ENCODE measurements around the gene IP6K2. TPM values are rescaled to one million over a fixed set of nuclear protein-coding genes. Genes with fewer than 3 reads are reported as not detected.

IP6K2 gene
- polyA plus RNA-seq, 1 donor = 176 TPM

GRCh38 chr3:48708481-48708889 lies 8.5 kb downstream of the IP6K2 start:
- no peaks in the 10 kb centered on the region for H3K27me3 ChIP-seq (ENCODE audit: control insufficient read depth, insufficient read depth, low read length)
- H3K4me3 ChIP-seq (ENCODE audit: low read length) = no peak overlapping the region
- peaks cover 63% of the 10 kb centered on the region for H3K36me3 ChIP-seq (ENCODE audit: control insufficient read depth, insufficient read depth, low read length)
- DNase-seq = no peak
- H3K9me3 ChIP-seq (ENCODE audit: control insufficient read depth, low read depth, low read length) = no peaks in the 10 kb centered on the region
- WGBS (ENCODE audit: insufficient coverage, low lambda C conversion rate) = no CpG with 5 or more reads among the region's 2 CpGs
- no peak overlapping the region for H3K27ac ChIP-seq (ENCODE audit: low read length)
- peaks cover 2% of the 10 kb centered on the region for H3K4me1 ChIP-seq (ENCODE audit: control insufficient read depth, insufficient read depth, low read length)

DNA sequence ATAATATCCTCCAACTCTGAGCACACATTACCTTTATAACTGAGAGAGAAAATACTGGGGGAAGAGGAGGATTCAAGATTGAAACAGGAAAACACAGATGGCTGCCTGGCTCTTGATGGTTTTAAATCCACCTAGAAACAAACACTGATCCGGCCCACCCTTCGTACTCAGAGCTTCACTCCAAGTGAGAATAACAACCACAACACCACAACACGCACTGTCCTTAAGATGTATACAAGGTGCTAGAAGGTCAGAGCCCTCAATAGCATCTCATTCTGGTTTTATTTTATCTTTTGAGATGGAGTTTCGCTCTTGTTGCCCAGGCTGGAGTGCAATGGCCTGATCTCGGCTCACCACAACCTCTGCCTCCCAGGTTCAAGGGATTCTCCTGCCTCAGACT lies 9.9 kb downstream of the IP6K2 start:
- Histone ChIP-seq H3K9me3 (ENCODE audit: control insufficient read depth, low read depth, low read length) (no peaks in the 10 kb centered on the region), H3K4me3 (ENCODE audit: low read length) (no peak overlapping the region), H3K27ac (ENCODE audit: low read length) (no peak overlapping the region), H3K4me1 (ENCODE audit: control insufficient read depth, insufficient read depth, low read length) (peaks cover 2% of the 10 kb centered on the region), H3K27me3 (ENCODE audit: control insufficient read depth, insufficient read depth, low read length) (no peaks in the 10 kb centered on the region), H3K36me3 (ENCODE audit: control insufficient read depth, insufficient read depth, low read length) (peaks cover 57% of the 10 kb centered on the region)
- no CpG with 5 or more reads among the region's 5 CpGs for WGBS (ENCODE audit: insufficient coverage, low lambda C conversion rate)
- no peak for DNase-seq

DNA sequence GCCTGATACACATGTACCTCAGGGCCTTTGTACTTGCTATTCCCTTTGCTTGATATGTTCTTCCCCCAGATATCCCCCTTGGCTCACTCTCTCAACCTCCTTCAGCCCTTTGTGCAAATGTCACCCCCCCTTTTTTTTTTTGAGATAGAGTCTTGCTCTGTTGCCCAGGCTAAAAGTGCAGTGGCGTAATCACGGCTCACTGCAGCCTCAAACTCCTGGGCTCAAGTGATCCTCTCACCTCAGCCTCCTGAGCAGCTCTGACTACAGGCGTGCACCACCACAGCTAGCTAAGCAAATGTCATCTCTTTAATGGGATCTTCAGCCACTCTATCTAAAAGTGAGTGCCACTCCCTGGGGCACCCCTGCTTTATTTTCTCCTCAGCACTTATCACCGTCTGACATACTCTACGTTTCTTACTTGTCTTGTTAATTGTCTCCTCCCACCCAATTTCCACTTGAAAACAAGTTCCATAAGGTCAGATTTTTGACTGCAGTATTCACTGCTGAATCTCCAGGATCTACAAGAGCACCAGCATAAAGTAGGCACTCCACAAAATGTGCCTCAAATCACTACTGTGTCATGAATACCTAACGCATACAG lies 14.6 kb downstream of the IP6K2 start:
- Histone ChIP-seq H3K4me1 (ENCODE audit: control insufficient read depth, insufficient read depth, low read length) (no peaks in the 10 kb centered on the region), H3K36me3 (ENCODE audit: control insufficient read depth, insufficient read depth, low read length) (peaks cover 60% of the 10 kb centered on the region)
- WGBS (ENCODE audit: insufficient coverage, low lambda C conversion rate) = 50% methylated on average over 2 of the region's 6 CpGs

GRCh38 chr3:48700731-48701405 lies 16.2 kb downstream of the IP6K2 start:
- no peak for DNase-seq
- no CpG with 5 or more reads among the region's 11 CpGs for WGBS (ENCODE audit: insufficient coverage, low lambda C conversion rate)
- Histone ChIP-seq H3K27ac (ENCODE audit: low read length) (no peak overlapping the region), H3K9me3 (ENCODE audit: control insufficient read depth, low read depth, low read length) (no peaks in the 10 kb centered on the region), H3K4me3 (ENCODE audit: low read length) (no peak overlapping the region), H3K4me1 (ENCODE audit: control insufficient read depth, insufficient read depth, low read length) (no peaks in the 10 kb centered on the region), H3K36me3 (ENCODE audit: control insufficient read depth, insufficient read depth, low read length) (peaks cover 54% of the 10 kb centered on the region), H3K27me3 (ENCODE audit: control insufficient read depth, insufficient read depth, low read length) (no peaks in the 10 kb centered on the region)

More for the DNA sequence above, 14.6 kb downstream of the IP6K2 start:
- DNase-seq = no peak
- H3K27me3 ChIP-seq (ENCODE audit: control insufficient read depth, insufficient read depth, low read length) = no peaks in the 10 kb centered on the region
- no peaks in the 10 kb centered on the region for H3K9me3 ChIP-seq (ENCODE audit: control insufficient read depth, low read depth, low read length)
- no peak overlapping the region for H3K4me3 ChIP-seq (ENCODE audit: low read length)
- H3K27ac ChIP-seq (ENCODE audit: low read length) = no peak overlapping the region

GRCh38 chr3:48698891-48699290 lies 18.1 kb downstream of the IP6K2 start:
- Histone ChIP-seq H3K4me1 (ENCODE audit: control insufficient read depth, insufficient read depth, low read length) (peaks cover 6% of the 10 kb centered on the region), H3K36me3 (ENCODE audit: control insufficient read depth, insufficient read depth, low read length) (peaks cover 64% of the 10 kb centered on the region), H3K27me3 (ENCODE audit: control insufficient read depth, insufficient read depth, low read length) (no peaks in the 10 kb centered on the region), H3K27ac (ENCODE audit: low read length) (no peak overlapping the region), H3K4me3 (ENCODE audit: low read length) (no peak overlapping the region), H3K9me3 (ENCODE audit: control insufficient read depth, low read depth, low read length) (no peaks in the 10 kb centered on the region)
- DNase-seq = no peak
- WGBS (ENCODE audit: insufficient coverage, low lambda C conversion rate) = no CpG with 5 or more reads among the region's 8 CpGs

DNA sequence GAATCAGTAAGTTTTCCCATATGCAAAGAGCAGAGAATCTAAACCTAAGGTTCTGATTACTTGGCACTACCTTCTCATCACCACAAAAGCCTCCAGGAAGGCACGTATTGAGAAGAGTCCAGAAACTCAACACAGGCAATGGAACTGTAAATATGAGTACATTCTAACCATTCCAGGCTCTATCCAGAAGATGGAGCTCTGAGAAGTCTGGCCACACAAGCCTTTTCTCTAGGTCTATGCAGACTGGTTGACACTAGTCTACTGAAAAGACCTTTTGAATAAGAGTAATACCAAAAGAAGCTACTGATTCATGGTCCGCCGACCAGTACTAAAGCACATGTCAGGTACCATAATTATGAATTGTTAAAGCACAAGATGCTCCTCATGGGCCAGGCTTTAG lies 19.1 kb downstream of the IP6K2 start:
- no peak overlapping the region for H3K27ac ChIP-seq (ENCODE audit: low read length)
- H3K27me3 ChIP-seq (ENCODE audit: control insufficient read depth, insufficient read depth, low read length) = no peaks in the 10 kb centered on the region
- H3K9me3 ChIP-seq (ENCODE audit: control insufficient read depth, low read depth, low read length) = no peaks in the 10 kb centered on the region
- no peak for DNase-seq
- H3K4me3 ChIP-seq (ENCODE audit: low read length) = no peak overlapping the region
- peaks cover 73% of the 10 kb centered on the region for H3K36me3 ChIP-seq (ENCODE audit: control insufficient read depth, insufficient read depth, low read length)
- no CpG with 5 or more reads among the region's 3 CpGs for WGBS (ENCODE audit: insufficient coverage, low lambda C conversion rate)
- peaks cover 6% of the 10 kb centered on the region for H3K4me1 ChIP-seq (ENCODE audit: control insufficient read depth, insufficient read depth, low read length)

GRCh38 chr3:48696601-48697000 lies 20.4 kb downstream of the IP6K2 start:
- Histone ChIP-seq H3K27me3 (ENCODE audit: control insufficient read depth, insufficient read depth, low read length) (no peaks in the 10 kb centered on the region), H3K4me1 (ENCODE audit: control insufficient read depth, insufficient read depth, low read length) (peaks cover 6% of the 10 kb centered on the region), H3K36me3 (ENCODE audit: control insufficient read depth, insufficient read depth, low read length) (peaks cover 81% of the 10 kb centered on the region), H3K27ac (ENCODE audit: low read length) (no peak overlapping the region), H3K9me3 (ENCODE audit: control insufficient read depth, low read depth, low read length) (no peaks in the 10 kb centered on the region), H3K4me3 (ENCODE audit: low read length) (no peak overlapping the region)
- DNase-seq = no peak

DNA sequence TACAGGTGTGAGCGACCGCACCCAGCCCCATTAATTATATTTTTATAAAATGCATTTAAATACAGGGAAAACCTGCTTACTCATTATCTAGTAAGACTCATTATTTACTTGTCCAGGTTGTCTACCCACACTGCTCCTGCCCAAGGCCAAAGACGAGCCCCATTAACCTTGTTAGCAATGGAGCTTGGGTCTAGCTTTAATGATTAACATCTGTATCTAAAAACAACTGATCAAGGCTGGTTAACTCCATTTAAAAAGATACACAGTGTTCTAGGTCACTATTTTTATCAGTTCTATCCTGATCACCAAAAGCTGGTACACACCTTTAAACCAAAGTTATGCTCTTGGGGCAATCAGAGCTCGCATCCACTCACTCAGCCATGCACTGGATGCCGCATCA lies 20.9 kb downstream of the IP6K2 start:
- 100% methylated on average over 2 of the region's 5 CpGs for WGBS (ENCODE audit: insufficient coverage, low lambda C conversion rate)
- Histone ChIP-seq H3K27ac (ENCODE audit: low read length) (no peak overlapping the region), H3K27me3 (ENCODE audit: control insufficient read depth, insufficient read depth, low read length) (no peaks in the 10 kb centered on the region), H3K4me1 (ENCODE audit: control insufficient read depth, insufficient read depth, low read length) (peaks cover 6% of the 10 kb centered on the region), H3K9me3 (ENCODE audit: control insufficient read depth, low read depth, low read length) (no peaks in the 10 kb centered on the region), H3K4me3 (ENCODE audit: low read length) (no peak overlapping the region), H3K36me3 (ENCODE audit: control insufficient read depth, insufficient read depth, low read length) (peaks cover 81% of the 10 kb centered on the region)
- no peak for DNase-seq

- no peaks in the 10 kb centered on the region for H3K27me3 ChIP-seq (ENCODE audit: control insufficient read depth, insufficient read depth, low read length)
- H3K36me3 ChIP-seq (ENCODE audit: control insufficient read depth, insufficient read depth, low read length) = peaks cover 82% of the 10 kb centered on the region
- no peak overlapping the region for H3K27ac ChIP-seq (ENCODE audit: low read length)
- no peaks in the 10 kb centered on the region for H3K9me3 ChIP-seq (ENCODE audit: control insufficient read depth, low read depth, low read length)
- H3K4me1 ChIP-seq (ENCODE audit: control insufficient read depth, insufficient read depth, low read length) = peaks cover 6% of the 10 kb centered on the region
- no peak overlapping the region for H3K4me3 ChIP-seq (ENCODE audit: low read length)
- DNase-seq = no peak
- 100% methylated on average over 1 of the region's 9 CpGs for WGBS (ENCODE audit: insufficient coverage, low lambda C conversion rate)
Observed at GRCh38 chr3:48695393-48695753, 21.6 kb downstream of the IP6K2 start.

- Histone ChIP-seq H3K27ac (ENCODE audit: low read length) (no peak overlapping the region), H3K36me3 (ENCODE audit: control insufficient read depth, insufficient read depth, low read length) (peaks cover 83% of the 10 kb centered on the region), H3K9me3 (ENCODE audit: control insufficient read depth, low read depth, low read length) (no peaks in the 10 kb centered on the region), H3K27me3 (ENCODE audit: control insufficient read depth, insufficient read depth, low read length) (no peaks in the 10 kb centered on the region), H3K4me3 (ENCODE audit: low read length) (no peak overlapping the region), H3K4me1 (ENCODE audit: control insufficient read depth, insufficient read depth, low read length) (peaks cover 6% of the 10 kb centered on the region)
- no CpG with 5 or more reads among the region's 23 CpGs for whole genome bisulfite sequencing (ENCODE audit: insufficient coverage, low lambda C conversion rate)
- no peak for DNase-seq
Observed at GRCh38 chr3:48694610-48695392, 22.2 kb downstream of the IP6K2 start.

All from large intestine (tissue), 3 donors.